H9 (cell line): ENCODE measurements around the gene YBX1. TPM values are rescaled to one million over a fixed set of nuclear protein-coding genes. Genes with fewer than 3 reads are reported as not detected.

Experiments used
- DNase-seq: peaks from one replicate; pipeline ENCODE4 v3.0.0-alpha.2; 2017
- H2AFZ ChIP-seq: one replicate; pipeline ENCODE4 v1.6.1; 2013; ENCODE audit warnings: mild to moderate bottlenecking, low read length, control low read depth, moderate library complexity
- H2AK5ac ChIP-seq: 2 replicates; pipeline ENCODE4 v1.6.1; 2013; ENCODE audit warnings: low read length, control low read depth, mixed read lengths; ENCODE audit not compliant: insufficient read length
- H2BK120ac ChIP-seq: one replicate; pipeline ENCODE4 v1.6.1; 2013; ENCODE audit warnings: low read depth, mild to moderate bottlenecking, low read length, control low read depth, inconsistent platforms; ENCODE audit not compliant: poor library complexity, severe bottlenecking
- H2BK12ac ChIP-seq: 2 replicates; pipeline ENCODE4 v1.6.1; 2013; ENCODE audit warnings: low read length, control low read depth, mixed read lengths, low read depth; ENCODE audit not compliant: insufficient read length
- H2BK15ac ChIP-seq: 2 replicates; pipeline ENCODE4 v1.6.1; 2013; ENCODE audit warnings: low read depth, low read length, control low read depth
- H2BK20ac ChIP-seq: one replicate; pipeline ENCODE4 v1.6.1; 2013; ENCODE audit warnings: low read depth, mild to moderate bottlenecking, low read length, control low read depth, inconsistent platforms; ENCODE audit not compliant: poor library complexity, severe bottlenecking
- H2BK5ac ChIP-seq: 2 replicates; pipeline ENCODE4 v1.6.1; 2013; ENCODE audit warnings: low read length, control low read depth, mixed read lengths; ENCODE audit not compliant: insufficient read length
- H3K14ac ChIP-seq: 2 replicates; pipeline ENCODE4 v1.6.1; 2013; ENCODE audit warnings: low read length, control low read depth; ENCODE audit not compliant: insufficient read depth
- H3K18ac ChIP-seq: 2 replicates; pipeline ENCODE4 v1.6.1; 2013; ENCODE audit warnings: low read depth, mild to moderate bottlenecking, mixed read lengths, low read length, control low read depth; ENCODE audit not compliant: insufficient read length
- H3K23ac ChIP-seq: 2 replicates; pipeline ENCODE4 v1.6.1; 2013; ENCODE audit warnings: low read length, control low read depth, mixed read lengths, low read depth; ENCODE audit not compliant: insufficient read length
- H3K23me2 ChIP-seq: 2 replicates; pipeline ENCODE4 v1.6.1; 2013; ENCODE audit warnings: low read depth, mild to moderate bottlenecking, mixed read lengths, low read length, control low read depth; ENCODE audit not compliant: insufficient read length, poor library complexity, severe bottlenecking
- H3K27ac ChIP-seq: 2 replicates; pipeline ENCODE4 v1.5.1; 2013; ENCODE audit warnings: low read length, control low read depth, mixed read lengths, low read depth; ENCODE audit not compliant: insufficient read length
- H3K27me3 ChIP-seq: 2 replicates; pipeline ENCODE4 v1.6.1; 2013; ENCODE audit warnings: low read length, control low read depth, inconsistent platforms; ENCODE audit not compliant: insufficient read depth
- H3K4ac ChIP-seq: 2 replicates; pipeline ENCODE4 v1.6.1; 2013; ENCODE audit warnings: low read depth, mild to moderate bottlenecking, control low read depth, inconsistent platforms, low read length, moderate library complexity
- H3K4me1 ChIP-seq: 2 replicates; pipeline ENCODE4 v1.6.1; 2013; ENCODE audit warnings: low read length, control low read depth, inconsistent platforms; ENCODE audit not compliant: insufficient read depth
- H3K4me2 ChIP-seq: 2 replicates; pipeline ENCODE4 v1.6.1; 2013; ENCODE audit warnings: low read length, control low read depth, mixed read lengths; ENCODE audit not compliant: insufficient read length, insufficient read depth
- H3K56ac ChIP-seq: 2 replicates; pipeline ENCODE4 v1.6.1; 2013; ENCODE audit warnings: low read depth, mild to moderate bottlenecking, mixed read lengths, low read length, control low read depth; ENCODE audit not compliant: insufficient read length
- H3K79me1 ChIP-seq: 2 replicates; pipeline ENCODE4 v1.6.1; 2013; ENCODE audit warnings: low read depth, mild to moderate bottlenecking, moderate library complexity, low read length, control low read depth, inconsistent platforms; ENCODE audit not compliant: insufficient read depth, poor library complexity, severe bottlenecking
- H3K79me2 ChIP-seq: 2 replicates; pipeline ENCODE4 v1.6.1; 2013; ENCODE audit warnings: low read length, control low read depth, inconsistent platforms; ENCODE audit not compliant: insufficient read depth
- H3K9ac ChIP-seq: 2 replicates; pipeline ENCODE4 v1.6.1; 2013; ENCODE audit warnings: low read length, control low read depth, mixed read lengths; ENCODE audit not compliant: insufficient read length; ENCODE audit errors: extremely low read depth
- H3K9me3 ChIP-seq: one replicate; pipeline ENCODE4 v1.6.1; 2013; ENCODE audit warnings: low read depth, low read length, inconsistent platforms; ENCODE audit not compliant: control insufficient read depth
- H3T11ph ChIP-seq: one replicate; pipeline ENCODE4 v1.6.1; 2013; ENCODE audit warnings: mild to moderate bottlenecking, low read length, control low read depth, inconsistent platforms
- H4K20me1 ChIP-seq: one replicate; pipeline ENCODE4 v1.6.1; 2013; ENCODE audit not compliant: control insufficient read depth, insufficient read length, insufficient read depth
- H4K5ac ChIP-seq: 2 replicates; pipeline ENCODE4 v1.6.1; 2013; ENCODE audit warnings: low read depth, mild to moderate bottlenecking, mixed read lengths, low read length, control low read depth; ENCODE audit not compliant: insufficient read length
- H4K8ac ChIP-seq: replicated peaks from 2 replicates; pipeline ENCODE4 v1.6.1; 2013; ENCODE audit warnings: low read length, control low read depth, mixed read lengths, low read depth; ENCODE audit not compliant: insufficient read length
- H4K91ac ChIP-seq: 2 replicates; pipeline ENCODE4 v1.6.1; 2013; ENCODE audit warnings: low read depth, mild to moderate bottlenecking, moderate library complexity, mixed read lengths, low read length, control low read depth; ENCODE audit not compliant: insufficient read length
- H3K27ac Mint-ChIP-seq, 3 experiments: 2 replicates in 2 of 3; 3 replicates in 1 of 3; pipeline ENCODE4 v1.8.0; 2020 to 2021; ENCODE audit warnings: mixed read lengths in 3 of 3, mild to moderate bottlenecking in 1 of 3, moderate library complexity in 1 of 3
- H3K27me3 Mint-ChIP-seq: 2 replicates; pipeline ENCODE4 v1.8.0; 2021; ENCODE audit warnings: low read depth, mild to moderate bottlenecking, moderate library complexity, mixed read lengths
- H3K36me3 Mint-ChIP-seq, 3 experiments: 2 replicates in 2 of 3; 3 replicates in 1 of 3; pipeline ENCODE4 v1.8.0; 2020 to 2021; ENCODE audit warnings: low read depth in 3 of 3, mixed read lengths in 3 of 3; ENCODE audit not compliant: insufficient read depth in 1 of 3
- H3K4me1 Mint-ChIP-seq, 2 experiments: 2 replicates each; pipeline ENCODE4 v1.8.0; 2020; ENCODE audit warnings: mixed read lengths in 2 of 2
- H3K4me3 Mint-ChIP-seq, 2 experiments: 2 replicates in 1 of 2; 3 replicates in 1 of 2; pipeline ENCODE4 v1.8.0; 2020 to 2021; ENCODE audit warnings: mild to moderate bottlenecking in 2 of 2, mixed read lengths in 2 of 2, moderate library complexity in 1 of 2
- H3K9me3 Mint-ChIP-seq, 2 experiments: 2 replicates in 1 of 2; 3 replicates in 1 of 2; pipeline ENCODE4 v1.8.0; 2020; ENCODE audit warnings: mild to moderate bottlenecking in 2 of 2, mixed read lengths in 2 of 2, moderate library complexity in 1 of 2
- CTCF ChIP-seq: fragments of 200-600 bp; sonication (generic); conservative IDR thresholded peaks from 3 replicates; pipeline ENCODE4 v1.8.0; 2021; ENCODE audit warnings: antibody characterized with exemption, mild to moderate bottlenecking
- WGBS: extraction: QIAGEN DNeasy Blood & Tissue Kit; methylation state at CpG from one replicate; pipeline ENCODE4 v1.1.7; 2013; ENCODE audit warnings: missing lambda C conversion rate, low lambda C conversion rate, mixed read lengths; ENCODE audit not compliant: insufficient read length; ENCODE audit errors: extremely low coverage; 5-methylcytosine and 5-hydroxymethylcytosine counted together
- total RNA-seq: library from RNA; stranded (reverse); gene quantifications from 2 replicates; pipeline ENCODE4 v1.2.1, GENCODE V29; 2021

The YBX1 gene
- total RNA-seq, 1 experiment from 2014 or later = 1,019 TPM

- Histone ChIP-seq H4K5ac (no peak overlapping the region), H3K4ac (no peak overlapping the region), H2AK5ac (no peak overlapping the region), H3K23me2 (no peaks in the 10 kb centered on the region), H3K79me1 (no peaks in the 10 kb centered on the region), H3K9me3 (no peaks in the 10 kb centered on the region), H3K27me3 (no peaks in the 10 kb centered on the region), H4K8ac (no peak overlapping the region), H3T11ph (no peak overlapping the region), H2AFZ (no peak overlapping the region), H3K9ac (no peak overlapping the region), H3K14ac (no peak overlapping the region), H2BK12ac (no peak overlapping the region), H2BK5ac (no peak overlapping the region), H3K79me2 (no peaks in the 10 kb centered on the region), H2BK120ac (no peak overlapping the region), H3K23ac (no peak overlapping the region), H3K4me2 (no peak overlapping the region), H3K56ac (no peak overlapping the region), H3K18ac (no peak overlapping the region), H4K20me1 (no peaks in the 10 kb centered on the region), H2BK15ac (no peak overlapping the region), H2BK20ac (no peak overlapping the region), H3K27ac (no peak overlapping the region), H4K91ac (no peak overlapping the region), H3K4me1 (no peaks in the 10 kb centered on the region; the same call in 1 of the 2 replicates)
- no CpG with 5 or more reads among the region's 8 CpGs for WGBS
- H3K4me3 Mint-ChIP-seq = peak overlapping the region in 1 of 2 experiments; percentile 64; a peak in 1 of 5 replicates
- no peak overlapping the region for H3K27ac Mint-ChIP-seq
- H3K4me1 Mint-ChIP-seq = peaks cover 47 to 54% of the 10 kb centered on the region in 2 experiments
- no peaks in the 10 kb centered on the region for H3K9me3 Mint-ChIP-seq
- H3K36me3 Mint-ChIP-seq = peaks cover 0 to 3% (median 0%) of the 10 kb centered on the region in 3 experiments; a peak in 2 of 7 replicates
- no peaks in the 10 kb centered on the region; the same call in none of the 2 replicates for H3K27me3 Mint-ChIP-seq
- TF ChIP-seq CTCF = no peak
- no peak for DNase-seq
Measured at GRCh38 chr1:42738678-42739226, 56.5 kb downstream of the YBX1 start.
